SK-N-SH (cell line): ENCODE data around the gene CHD2. TPM values are rescaled to one million over a fixed set of nuclear protein-coding genes. Genes with fewer than 3 reads are reported as not detected.

Experiments
- CTCF ChIA-PET: fragments of 300-600, 350-600 bp; formaldehyde crosslinking; extraction: SDS; loops from one replicate; lab custom pipeline; 2021; lab: Yijun Ruan, JAX
- POLR2A ChIA-PET: fragments of 350-600 bp; sonication (Branson Sonifier 250); formaldehyde crosslinking; extraction: SDS; loops from one replicate; lab custom pipeline; 2020; ENCODE audit warnings: antibody characterized with exemption, inconsistent platforms; lab: Yijun Ruan, JAX
- DNase-seq: peaks from one replicate; pipeline ENCODE4 v3.0.0; 2012
- H2AFZ ChIP-seq: fragments of 200-600 bp; sonication (generic); 2 replicates; pipeline ENCODE4 v1.8.1; 2016; ENCODE audit warnings: antibody characterized with exemption, mild to moderate bottlenecking, low read depth
- H3F3A ChIP-seq: fragments of 200-600 bp; sonication (generic); replicated peaks from 2 replicates; pipeline ENCODE3; 2016; ENCODE audit warnings: antibody characterized with exemption, mild to moderate bottlenecking; ENCODE audit not compliant: insufficient read depth
- H3K27ac ChIP-seq, 2 experiments: fragments of 200-500 bp in 1 of 2; fragments of 200-600 bp in 1 of 2; sonication (Bioruptor generic) in 1 of 2; sonication (generic), shearing (Covaris generic) in 1 of 2; 2 replicates each; pipeline versions ENCODE4 v1.5.1 to v1.6.1; 2014 to 2016; ENCODE audit warnings: low read depth in 2 of 2, inconsistent platforms in 1 of 2, low read length in 1 of 2, mild to moderate bottlenecking in 1 of 2, mixed read lengths in 1 of 2
- H3K27me3 ChIP-seq: fragments of 200-600 bp; sonication (generic), shearing (Covaris generic); 2 replicates; pipeline ENCODE4 v1.6.1; 2016; ENCODE audit warnings: mixed run types; ENCODE audit not compliant: insufficient read depth
- H3K36me3 ChIP-seq, 2 experiments: fragments of 200-500 bp in 1 of 2; fragments of 200-600 bp in 1 of 2; sonication (Bioruptor generic) in 1 of 2; sonication (generic) in 1 of 2; replicated peaks in 1 of 2; 2 replicates each; pipeline versions ENCODE3 to v1.5.1; 2014 to 2016; ENCODE audit warnings: low read length in 1 of 2, mild to moderate bottlenecking in 1 of 2; ENCODE audit not compliant: insufficient read depth in 2 of 2, control insufficient read depth in 1 of 2
- H3K4me1 ChIP-seq, 2 experiments: fragments of 200-500 bp in 1 of 2; fragments of 200-600 bp in 1 of 2; sonication (Bioruptor generic) in 1 of 2; sonication (generic), shearing (Covaris generic) in 1 of 2; 2 replicates each; pipeline versions ENCODE4 v1.5.1 to v1.6.1; 2014 to 2016; ENCODE audit warnings: low read depth in 1 of 2, low read length in 1 of 2, mixed run types in 1 of 2; ENCODE audit not compliant: insufficient read depth in 2 of 2, control insufficient read depth in 1 of 2
- H3K4me2 ChIP-seq: fragments of 200-600 bp; sonication (generic), shearing (Covaris generic); 2 replicates; pipeline ENCODE4 v1.6.1; 2017; ENCODE audit warnings: mixed run types
- H3K4me3 ChIP-seq, 2 experiments: fragments of 200-500 bp in 1 of 2; fragments of 200-600 bp in 1 of 2; sonication (Bioruptor generic) in 1 of 2; sonication (generic), shearing (Covaris generic) in 1 of 2; 2 replicates each; pipeline versions ENCODE4 v1.5.1 to v1.8.1; 2014 to 2016; ENCODE audit warnings: low read depth in 2 of 2, inconsistent platforms in 1 of 2, low read length in 1 of 2, mild to moderate bottlenecking in 1 of 2, mixed read lengths in 1 of 2, moderate library complexity in 1 of 2
- H3K79me2 ChIP-seq: fragments of 200-600 bp; sonication (generic); 2 replicates; pipeline ENCODE4 v1.8.1; 2017; ENCODE audit warnings: mild to moderate bottlenecking; ENCODE audit not compliant: insufficient read depth
- H3K9ac ChIP-seq: fragments of 200-600 bp; sonication (generic); 2 replicates; pipeline ENCODE4 v1.6.1; 2017; ENCODE audit warnings: mixed run types
- H3K9me2 ChIP-seq: fragments of 200-600 bp; sonication (generic); 2 replicates; pipeline ENCODE4 v1.6.1; 2017; ENCODE audit warnings: mixed run types
- H3K9me3 ChIP-seq: fragments of 200-600 bp; sonication (generic); 2 replicates; pipeline ENCODE4 v1.6.1; 2017; ENCODE audit warnings: mixed run types, mild to moderate bottlenecking, moderate library complexity
- H4K20me1 ChIP-seq: fragments of 200-600 bp; sonication (generic); 2 replicates; pipeline ENCODE4 v1.6.1; 2017; ENCODE audit warnings: mild to moderate bottlenecking, mixed run types; ENCODE audit not compliant: insufficient read depth
- EZH2phosphoT487 ChIP-seq: fragments of 200-600 bp; sonication (generic); IDR thresholded peaks from 2 replicates; pipeline ENCODE4 v1.6.1; 2017; ENCODE audit warnings: low read depth, mixed run types, mild to moderate bottlenecking, antibody characterized with exemption, moderate library complexity, borderline replicate concordance
- GABPA ChIP-seq: IDR thresholded peaks from 2 replicates; pipeline ENCODE4 v1.4.0; 2012; ENCODE audit warnings: low read depth, mild to moderate bottlenecking
- NFIC ChIP-seq: IDR thresholded peaks from 2 replicates; pipeline ENCODE4 v1.4.0; 2012; ENCODE audit warnings: borderline replicate concordance
- POLR2AphosphoS5 ChIP-seq: IDR thresholded peaks from 2 replicates; pipeline ENCODE4 v1.6.1; 2012; ENCODE audit warnings: low read depth, low read length
- RFX5 ChIP-seq: IDR thresholded peaks from 2 replicates; pipeline ENCODE4 v1.6.1; 2012; ENCODE audit warnings: mild to moderate bottlenecking, improper control_type of control experiment, low read length
- SIN3A ChIP-seq: IDR thresholded peaks from 2 replicates; pipeline ENCODE4 v1.6.1; 2012; ENCODE audit warnings: low read depth, mild to moderate bottlenecking, low read length, moderate library complexity, borderline replicate concordance
- TCF12 ChIP-seq: IDR thresholded peaks from 2 replicates; pipeline ENCODE4 v1.4.0; 2012
- TEAD4 ChIP-seq: IDR thresholded peaks from 2 replicates; pipeline ENCODE4 v1.4.0; 2012; ENCODE audit warnings: mild to moderate bottlenecking, borderline replicate concordance; ENCODE audit not compliant: insufficient read depth
- YY1 ChIP-seq: IDR thresholded peaks from 2 replicates; pipeline ENCODE4 v1.4.0; 2012; ENCODE audit warnings: low read depth, mild to moderate bottlenecking
- WGBS: methylation state at CpG from one replicate; pipeline ENCODE4 v1.1.6; 2017; ENCODE audit warnings: low lambda C conversion rate; 5-methylcytosine and 5-hydroxymethylcytosine counted together
- polyA plus RNA-seq, 3 experiments: library from polyadenylated mRNA; depleted of rRNA; stranded (reverse); fragments of >200 nt; gene quantifications; 2 replicates each; pipeline ENCODE4 v1.2.3, GENCODE V29; 2012
- TF ChIP-seq, protein P1 (sequence below): IDR thresholded peaks from 2 replicates; pipeline ENCODE4 v1.4.0; 2012; ENCODE audit warnings: low read depth, borderline replicate concordance
- TF ChIP-seq, protein P2 (sequence below): fragments of 150-350 bp; IDR thresholded peaks from 2 replicates; pipeline ENCODE4 v1.6.1; 2016; ENCODE audit warnings: mild to moderate bottlenecking, low read depth, low read length
- TF ChIP-seq, protein P3 (sequence below): IDR thresholded peaks from 2 replicates; pipeline ENCODE4 v1.4.0; 2012; ENCODE audit warnings: low read depth, borderline replicate concordance
- TF ChIP-seq, protein P4 (sequence below): fragments of 200-600 bp; sonication (generic); IDR thresholded peaks from 2 replicates; pipeline ENCODE4 v1.6.1; 2017; ENCODE audit warnings: antibody characterized with exemption, mild to moderate bottlenecking, moderate library complexity
- TF ChIP-seq, protein P5 (sequence below): fragments of 150-350 bp; IDR thresholded peaks from 2 replicates; pipeline ENCODE4 v1.6.1; 2017; ENCODE audit warnings: antibody characterized with exemption, low read length, low read depth, borderline replicate concordance

Gene CHD2
- polyA plus RNA-seq, 1 of the 3 experiments (the other 2 are of a cell fraction): 25.3 TPM

DNA sequence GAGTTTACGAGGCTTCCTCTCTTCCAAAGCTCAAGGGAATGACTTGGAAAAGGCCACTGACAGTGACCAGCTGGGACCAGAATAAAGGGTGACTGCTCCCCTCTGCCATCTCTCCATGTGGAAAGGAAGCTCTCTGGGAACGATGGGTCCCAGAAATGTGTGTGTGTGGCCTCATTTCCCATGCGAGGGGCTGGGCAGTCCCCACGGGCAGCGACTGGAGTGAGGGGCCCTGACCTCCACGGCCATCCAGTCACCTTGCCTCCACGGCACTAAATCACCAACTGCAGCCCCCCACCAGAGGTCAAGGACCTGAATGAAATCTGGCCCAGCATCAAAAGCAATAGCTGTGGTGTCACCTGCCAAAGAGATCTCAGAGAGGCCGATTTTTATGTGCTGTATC, 159.3 kb downstream of the CHD2 start:
- Histone ChIP-seq H3K9me3 (no peaks in the 10 kb centered on the region), H3K4me1 (peaks cover 0 to 3% of the 10 kb centered on the region in 2 experiments; a peak in 2 of 4 replicates), H3F3A (no peaks in the 10 kb centered on the region), H3K27me3 (no peaks in the 10 kb centered on the region), H3K36me3 (no peaks in the 10 kb centered on the region), H3K4me3 (no peak overlapping the region), H3K27ac (no peak overlapping the region), H3K9me2 (no peaks in the 10 kb centered on the region), H3K9ac (no peak overlapping the region), H4K20me1 (no peaks in the 10 kb centered on the region; the same call in 1 of the 2 replicates), H3K4me2 (no peak overlapping the region), H2AFZ (no peak overlapping the region), H3K79me2 (no peaks in the 10 kb centered on the region)
- CTCF ChIA-PET: interaction anchor here (1.1 to 3.8 kb wide), 4 partner anchors 23 to 1060 kb away, joined by 3 to 20 read pairs (median 12); no protein-coding TSS in a partner anchor
- TF ChIP-seq RFX5: no peak
- no peak for TF ChIP-seq GABPA
- TF ChIP-seq TCF12: no peak
- TF ChIP-seq SIN3A: no peak
- TF ChIP-seq, protein P1, sequence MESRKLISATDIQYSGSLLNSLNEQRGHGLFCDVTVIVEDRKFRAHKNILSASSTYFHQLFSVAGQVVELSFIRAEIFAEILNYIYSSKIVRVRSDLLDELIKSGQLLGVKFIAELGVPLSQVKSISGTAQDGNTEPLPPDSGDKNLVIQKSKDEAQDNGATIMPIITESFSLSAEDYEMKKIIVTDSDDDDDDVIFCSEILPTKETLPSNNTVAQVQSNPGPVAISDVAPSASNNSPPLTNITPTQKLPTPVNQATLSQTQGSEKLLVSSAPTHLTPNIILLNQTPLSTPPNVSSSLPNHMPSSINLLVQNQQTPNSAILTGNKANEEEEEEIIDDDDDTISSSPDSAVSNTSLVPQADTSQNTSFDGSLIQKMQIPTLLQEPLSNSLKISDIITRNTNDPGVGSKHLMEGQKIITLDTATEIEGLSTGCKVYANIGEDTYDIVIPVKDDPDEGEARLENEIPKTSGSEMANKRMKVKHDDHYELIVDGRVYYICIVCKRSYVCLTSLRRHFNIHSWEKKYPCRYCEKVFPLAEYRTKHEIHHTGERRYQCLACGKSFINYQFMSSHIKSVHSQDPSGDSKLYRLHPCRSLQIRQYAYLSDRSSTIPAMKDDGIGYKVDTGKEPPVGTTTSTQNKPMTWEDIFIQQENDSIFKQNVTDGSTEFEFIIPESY: no peak
- TF ChIP-seq, protein P2, sequence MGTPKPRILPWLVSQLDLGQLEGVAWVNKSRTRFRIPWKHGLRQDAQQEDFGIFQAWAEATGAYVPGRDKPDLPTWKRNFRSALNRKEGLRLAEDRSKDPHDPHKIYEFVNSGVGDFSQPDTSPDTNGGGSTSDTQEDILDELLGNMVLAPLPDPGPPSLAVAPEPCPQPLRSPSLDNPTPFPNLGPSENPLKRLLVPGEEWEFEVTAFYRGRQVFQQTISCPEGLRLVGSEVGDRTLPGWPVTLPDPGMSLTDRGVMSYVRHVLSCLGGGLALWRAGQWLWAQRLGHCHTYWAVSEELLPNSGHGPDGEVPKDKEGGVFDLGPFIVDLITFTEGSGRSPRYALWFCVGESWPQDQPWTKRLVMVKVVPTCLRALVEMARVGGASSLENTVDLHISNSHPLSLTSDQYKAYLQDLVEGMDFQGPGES: no peak
- WGBS: 63% methylated on average over 8 of the region's 8 CpGs
- no peak for DNase-seq
- POLR2A ChIA-PET: no interaction called here

DNA sequence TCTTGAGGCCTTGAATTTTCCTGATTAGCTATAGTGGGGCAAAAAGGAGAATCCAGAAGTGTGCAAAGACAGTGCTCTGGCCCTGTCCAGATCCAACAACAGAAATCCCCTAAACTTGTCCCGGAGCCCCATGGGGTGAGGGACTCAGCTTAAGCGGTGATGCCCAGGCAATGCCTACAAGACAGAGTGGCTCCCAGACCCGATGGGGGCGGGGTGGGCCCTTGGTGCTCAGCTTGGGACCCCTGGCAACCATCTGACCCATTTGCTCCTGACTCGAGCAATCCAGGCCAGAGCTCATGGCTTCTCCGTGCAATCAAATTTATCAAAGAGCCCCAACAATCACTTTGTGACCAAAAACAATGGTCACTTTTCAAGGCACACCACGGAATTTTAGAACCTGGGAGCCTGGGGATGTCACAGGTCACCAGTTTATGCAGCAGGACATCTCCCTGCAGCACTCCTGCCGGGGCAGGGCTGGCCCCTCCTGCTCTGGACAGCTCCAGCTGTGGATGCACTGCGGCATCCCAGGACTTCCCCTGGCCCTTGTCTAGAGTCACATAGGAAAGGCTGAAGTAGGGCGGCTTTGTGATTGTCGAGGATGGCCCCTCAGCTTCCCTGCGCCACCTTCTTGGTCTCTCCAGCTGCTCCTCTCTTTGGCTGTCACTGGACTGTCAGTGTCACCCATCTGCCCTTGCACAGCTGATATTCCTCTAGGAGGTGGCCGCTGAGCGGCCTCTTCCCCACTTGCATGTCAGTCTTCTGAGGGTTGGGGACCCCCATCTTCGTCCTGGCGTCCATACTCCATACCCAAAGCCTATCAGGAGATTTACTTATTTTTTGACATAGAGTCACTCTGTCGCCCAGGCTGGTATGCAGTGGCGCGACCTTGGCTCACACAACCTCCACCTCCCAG, 160.5 kb downstream of the CHD2 start:
- no peak overlapping the region for H2AFZ ChIP-seq
- H3K4me3 ChIP-seq: no peak overlapping the region
- ChIA-PET CTCF (interaction anchor here (1.0 to 3.8 kb wide), 4 partner anchors 12 to 1059 kb away, joined by 3 to 20 read pairs (median 12); no protein-coding TSS in a partner anchor), POLR2A (no interaction called here)
- H4K20me1 ChIP-seq: no peaks in the 10 kb centered on the region; the same call in 1 of the 2 replicates
- H3K27me3 ChIP-seq: no peaks in the 10 kb centered on the region
- H3F3A ChIP-seq: no peaks in the 10 kb centered on the region
- no peaks in the 10 kb centered on the region for H3K9me3 ChIP-seq
- no peaks in the 10 kb centered on the region for H3K9me2 ChIP-seq
- H3K79me2 ChIP-seq: no peaks in the 10 kb centered on the region
- 78% methylated on average over 17 of the region's 19 CpGs for WGBS
- H3K27ac ChIP-seq: no peak overlapping the region
- H3K4me1 ChIP-seq: peaks cover 0 to 3% of the 10 kb centered on the region in 2 experiments; a peak in 2 of 4 replicates
- no peaks in the 10 kb centered on the region for H3K36me3 ChIP-seq
- H3K4me2 ChIP-seq: no peak overlapping the region
- no peak overlapping the region for H3K9ac ChIP-seq
- DNase-seq: no peak
- TF ChIP-seq SIN3A (no peak), POLR2AphosphoS5 (no peak), EZH2phosphoT487 (no peak), YY1 (no peak), TEAD4 (no peak), NFIC (no peak)
- TF ChIP-seq, protein P3, sequence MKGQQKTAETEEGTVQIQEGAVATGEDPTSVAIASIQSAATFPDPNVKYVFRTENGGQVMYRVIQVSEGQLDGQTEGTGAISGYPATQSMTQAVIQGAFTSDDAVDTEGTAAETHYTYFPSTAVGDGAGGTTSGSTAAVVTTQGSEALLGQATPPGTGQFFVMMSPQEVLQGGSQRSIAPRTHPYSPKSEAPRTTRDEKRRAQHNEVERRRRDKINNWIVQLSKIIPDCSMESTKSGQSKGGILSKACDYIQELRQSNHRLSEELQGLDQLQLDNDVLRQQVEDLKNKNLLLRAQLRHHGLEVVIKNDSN: no peak
- TF ChIP-seq, protein P4, sequence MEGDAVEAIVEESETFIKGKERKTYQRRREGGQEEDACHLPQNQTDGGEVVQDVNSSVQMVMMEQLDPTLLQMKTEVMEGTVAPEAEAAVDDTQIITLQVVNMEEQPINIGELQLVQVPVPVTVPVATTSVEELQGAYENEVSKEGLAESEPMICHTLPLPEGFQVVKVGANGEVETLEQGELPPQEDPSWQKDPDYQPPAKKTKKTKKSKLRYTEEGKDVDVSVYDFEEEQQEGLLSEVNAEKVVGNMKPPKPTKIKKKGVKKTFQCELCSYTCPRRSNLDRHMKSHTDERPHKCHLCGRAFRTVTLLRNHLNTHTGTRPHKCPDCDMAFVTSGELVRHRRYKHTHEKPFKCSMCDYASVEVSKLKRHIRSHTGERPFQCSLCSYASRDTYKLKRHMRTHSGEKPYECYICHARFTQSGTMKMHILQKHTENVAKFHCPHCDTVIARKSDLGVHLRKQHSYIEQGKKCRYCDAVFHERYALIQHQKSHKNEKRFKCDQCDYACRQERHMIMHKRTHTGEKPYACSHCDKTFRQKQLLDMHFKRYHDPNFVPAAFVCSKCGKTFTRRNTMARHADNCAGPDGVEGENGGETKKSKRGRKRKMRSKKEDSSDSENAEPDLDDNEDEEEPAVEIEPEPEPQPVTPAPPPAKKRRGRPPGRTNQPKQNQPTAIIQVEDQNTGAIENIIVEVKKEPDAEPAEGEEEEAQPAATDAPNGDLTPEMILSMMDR: no peak
- TF ChIP-seq, protein P5, sequence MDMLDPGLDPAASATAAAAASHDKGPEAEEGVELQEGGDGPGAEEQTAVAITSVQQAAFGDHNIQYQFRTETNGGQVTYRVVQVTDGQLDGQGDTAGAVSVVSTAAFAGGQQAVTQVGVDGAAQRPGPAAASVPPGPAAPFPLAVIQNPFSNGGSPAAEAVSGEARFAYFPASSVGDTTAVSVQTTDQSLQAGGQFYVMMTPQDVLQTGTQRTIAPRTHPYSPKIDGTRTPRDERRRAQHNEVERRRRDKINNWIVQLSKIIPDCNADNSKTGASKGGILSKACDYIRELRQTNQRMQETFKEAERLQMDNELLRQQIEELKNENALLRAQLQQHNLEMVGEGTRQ: no peak
- TF ChIP-seq, protein P2: no peak
